Esophagus squamous epithelium (tissue), 4 donors: ENCODE results near the gene CBLB.

ENCODE experiments used
- POLR2A ChIP-seq, 4 donors: fragments of 450-650 bp; IDR thresholded peaks; one replicate each; pipeline ENCODE4 v1.6.1; 2017; ENCODE audit warnings: antibody characterized with exemption in 4 of 4, mild to moderate bottlenecking in 4 of 4, moderate library complexity in 3 of 4
- TF ChIP-seq, protein P1 (sequence below), 6 experiments: fragments of 450-650 bp in 4 of 6; fragments of 200-600 bp in 2 of 6; sonication (generic) in 2 of 6; IDR thresholded peaks; one replicate each; pipeline ENCODE4 v1.5.1; 2016 to 2019; ENCODE audit warnings: antibody characterized with exemption in 6 of 6, mild to moderate bottlenecking in 4 of 6, moderate library complexity in 4 of 6

DNA sequence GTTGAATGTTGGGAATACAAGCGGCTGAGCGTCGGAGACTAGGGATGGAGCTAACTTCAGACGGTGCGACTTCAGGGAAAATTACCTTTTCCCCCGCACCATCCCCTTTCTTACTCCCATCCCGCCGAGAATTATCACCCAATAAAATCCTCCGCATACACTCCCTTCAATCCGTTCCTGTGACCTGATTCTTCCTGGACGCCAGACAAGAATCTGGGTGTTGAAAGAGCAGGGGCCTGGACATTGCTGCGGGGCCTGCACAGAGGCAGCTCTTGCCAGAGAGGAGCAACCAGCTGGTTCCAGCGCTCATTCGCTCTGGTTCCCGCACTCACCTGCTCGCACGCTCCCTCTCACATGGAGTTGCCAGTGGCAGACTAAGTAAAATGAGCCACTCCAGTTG, 260.2 kb downstream of the CBLB start:
- TF ChIP-seq, protein P1, sequence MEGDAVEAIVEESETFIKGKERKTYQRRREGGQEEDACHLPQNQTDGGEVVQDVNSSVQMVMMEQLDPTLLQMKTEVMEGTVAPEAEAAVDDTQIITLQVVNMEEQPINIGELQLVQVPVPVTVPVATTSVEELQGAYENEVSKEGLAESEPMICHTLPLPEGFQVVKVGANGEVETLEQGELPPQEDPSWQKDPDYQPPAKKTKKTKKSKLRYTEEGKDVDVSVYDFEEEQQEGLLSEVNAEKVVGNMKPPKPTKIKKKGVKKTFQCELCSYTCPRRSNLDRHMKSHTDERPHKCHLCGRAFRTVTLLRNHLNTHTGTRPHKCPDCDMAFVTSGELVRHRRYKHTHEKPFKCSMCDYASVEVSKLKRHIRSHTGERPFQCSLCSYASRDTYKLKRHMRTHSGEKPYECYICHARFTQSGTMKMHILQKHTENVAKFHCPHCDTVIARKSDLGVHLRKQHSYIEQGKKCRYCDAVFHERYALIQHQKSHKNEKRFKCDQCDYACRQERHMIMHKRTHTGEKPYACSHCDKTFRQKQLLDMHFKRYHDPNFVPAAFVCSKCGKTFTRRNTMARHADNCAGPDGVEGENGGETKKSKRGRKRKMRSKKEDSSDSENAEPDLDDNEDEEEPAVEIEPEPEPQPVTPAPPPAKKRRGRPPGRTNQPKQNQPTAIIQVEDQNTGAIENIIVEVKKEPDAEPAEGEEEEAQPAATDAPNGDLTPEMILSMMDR (IDR thresholded peaks at IDR 0.05): no peak
- TF ChIP-seq POLR2A (IDR thresholded peaks at IDR 0.05): no peak
